ENCODE data around the gene PRDM16.

PRDM16 gene

DNA sequence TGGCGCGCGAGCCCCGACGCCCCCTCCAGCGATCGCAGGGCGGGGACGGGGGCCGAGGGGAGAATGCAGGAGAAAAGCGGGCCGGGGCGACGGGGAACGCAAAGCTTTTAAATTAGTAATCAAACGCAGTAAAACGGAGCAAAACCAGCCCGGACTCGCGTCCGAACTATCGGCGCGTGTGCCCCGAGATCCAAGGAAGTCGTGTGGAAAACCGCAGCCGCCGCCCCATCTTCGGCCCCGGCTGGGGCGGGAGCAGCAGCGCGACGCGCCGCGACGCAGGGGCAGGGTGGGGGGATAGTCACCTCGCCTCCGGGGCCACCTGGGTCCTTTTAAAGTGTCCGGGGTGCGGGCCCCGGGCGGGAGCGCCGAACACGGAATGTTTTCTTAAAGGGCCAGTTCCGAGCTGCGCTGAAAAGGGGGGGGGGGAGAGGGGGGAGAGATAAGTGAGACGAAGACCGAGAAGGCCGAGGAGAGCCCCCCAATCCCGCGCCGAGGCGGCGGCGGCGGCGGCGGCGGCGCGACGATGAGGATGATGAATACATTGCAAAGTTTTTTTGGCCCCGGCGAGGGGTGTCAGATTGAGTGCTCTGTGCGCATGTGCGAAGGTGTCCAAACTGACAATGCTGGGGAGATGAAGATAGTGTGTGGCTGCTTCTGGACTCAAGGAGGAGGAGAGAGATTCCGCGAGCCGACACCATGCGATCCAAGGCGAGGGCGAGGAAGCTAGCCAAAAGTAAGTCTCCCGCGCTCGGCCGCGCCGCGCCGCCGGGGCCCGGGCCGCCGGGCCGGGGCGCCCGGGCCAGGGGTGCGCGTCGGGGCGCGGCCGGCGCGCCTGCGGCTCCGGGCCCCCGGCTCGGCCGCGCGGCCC is at the start of gene PRDM16:
TSS of gene PRDM16 (plus strand) at position 640 of the 868 bp plus-strand sequence. CDS start at position 697, 57 bp downstream.
- DNase-seq (ENCODE audit: low read depth): no peak

DNA sequence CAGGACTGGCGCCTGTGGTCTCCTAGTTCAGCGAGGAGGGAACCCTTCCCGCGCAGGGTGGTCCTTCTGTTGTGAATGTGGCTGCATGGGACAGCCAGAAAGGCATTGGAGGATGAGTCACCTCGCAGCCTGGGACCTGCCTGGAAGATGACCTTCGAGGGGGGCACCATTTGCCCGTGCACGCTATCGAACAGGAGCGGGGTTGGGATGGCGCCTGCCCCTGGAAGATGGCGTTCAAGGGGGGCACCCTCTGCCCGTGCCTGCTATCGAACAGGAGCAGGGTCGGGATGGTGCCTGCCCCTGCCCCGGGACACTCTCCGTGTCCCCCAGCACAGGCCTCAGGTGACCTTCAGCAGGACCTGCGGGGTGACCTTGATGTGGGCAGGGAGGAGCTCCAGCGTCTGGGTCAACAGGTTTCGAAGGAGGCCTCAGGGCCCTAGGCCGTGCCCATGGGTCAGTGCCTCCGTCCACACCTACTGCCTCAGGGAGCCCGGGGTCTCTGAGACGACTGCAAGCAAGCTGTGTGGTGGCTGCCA is 49.4 kb upstream of the PRDM16 start:
- DNase-seq (ENCODE audit: low read depth): no peak

DNA sequence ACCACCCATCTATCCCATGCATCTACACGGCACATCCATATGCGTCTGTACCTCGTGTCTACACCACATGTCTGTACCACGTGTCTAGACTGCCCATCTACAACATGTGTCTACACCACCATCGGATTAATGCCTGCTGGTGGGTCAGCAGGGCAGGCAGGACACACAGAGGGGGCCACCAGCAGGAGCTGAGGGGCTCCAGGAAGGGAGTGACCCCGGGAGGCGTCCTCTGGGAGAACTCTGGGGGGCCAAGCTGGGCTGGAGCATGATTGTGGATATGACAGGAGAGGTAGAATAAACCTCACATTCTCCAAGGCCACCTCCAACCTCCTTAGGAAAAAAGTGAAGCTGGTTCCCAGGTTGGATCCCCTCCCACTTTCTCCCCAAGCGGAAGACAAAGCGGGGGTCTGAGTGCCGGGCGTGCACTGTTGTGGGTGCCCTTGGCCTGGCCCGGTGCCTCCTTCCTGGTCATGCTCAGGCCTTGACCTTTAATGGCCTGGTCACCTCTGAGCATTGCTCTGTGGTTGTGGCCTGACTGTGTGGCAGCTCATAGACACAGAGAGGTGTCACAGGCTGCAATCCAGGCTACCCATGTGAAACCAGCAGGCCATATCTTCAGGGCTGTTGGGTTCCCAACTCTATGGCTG is 48.6 kb upstream of the PRDM16 start:
- no peak for DNase-seq (ENCODE audit: low read depth)

DNA sequence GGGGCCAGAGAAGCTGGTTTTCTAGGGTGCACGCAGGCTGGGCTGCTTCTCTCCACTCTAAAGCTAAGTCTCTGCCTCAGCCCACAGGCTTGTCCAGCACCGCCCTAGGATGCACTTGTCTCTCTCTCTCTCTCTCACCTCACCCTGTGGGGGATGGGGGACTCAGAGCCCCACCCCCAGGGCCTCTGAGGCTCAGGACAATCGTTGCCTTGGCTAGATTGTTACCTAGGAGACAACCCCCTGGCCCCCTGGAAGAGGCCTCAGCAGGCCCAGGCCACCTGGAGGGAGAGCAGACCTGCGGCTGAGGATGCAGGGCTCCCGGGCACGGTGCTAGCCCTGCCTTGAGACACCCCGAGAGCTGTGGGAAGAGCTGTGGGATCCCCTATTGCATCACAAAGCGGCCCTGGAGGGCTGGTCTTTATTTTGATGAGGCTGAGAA is 47.8 kb upstream of the PRDM16 start, which contains the start of gene ACTRT2:
TSS of gene ACTRT2 (plus strand) at position 235 of the 439 bp plus-strand sequence. CDS start 220 bp downstream, outside the sequence.
- DNase-seq (ENCODE audit: low read depth): no peak

DNA sequence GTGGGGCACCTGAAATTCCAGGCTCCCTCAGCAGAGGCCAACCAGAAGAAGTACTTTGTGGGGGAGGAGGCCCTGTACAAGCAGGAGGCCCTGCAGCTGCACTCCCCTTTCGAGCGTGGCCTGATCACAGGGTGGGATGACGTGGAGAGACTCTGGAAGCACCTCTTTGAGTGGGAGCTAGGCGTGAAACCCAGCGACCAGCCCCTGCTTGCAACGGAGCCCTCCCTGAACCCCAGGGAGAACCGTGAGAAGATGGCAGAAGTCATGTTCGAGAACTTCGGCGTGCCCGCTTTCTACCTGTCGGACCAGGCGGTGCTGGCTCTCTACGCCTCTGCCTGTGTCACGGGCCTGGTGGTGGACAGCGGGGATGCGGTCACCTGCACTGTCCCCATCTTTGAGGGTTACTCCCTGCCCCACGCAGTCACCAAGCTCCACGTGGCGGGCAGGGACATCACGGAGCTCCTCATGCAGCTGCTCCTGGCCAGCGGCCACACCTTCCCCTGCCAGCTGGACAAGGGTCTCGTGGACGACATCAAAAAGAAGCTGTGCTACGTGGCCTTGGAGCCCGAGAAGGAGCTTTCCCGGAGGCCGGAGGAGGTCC is 47.1 kb upstream of the PRDM16 start:
- no peak for DNase-seq (ENCODE audit: low read depth)

DNA sequence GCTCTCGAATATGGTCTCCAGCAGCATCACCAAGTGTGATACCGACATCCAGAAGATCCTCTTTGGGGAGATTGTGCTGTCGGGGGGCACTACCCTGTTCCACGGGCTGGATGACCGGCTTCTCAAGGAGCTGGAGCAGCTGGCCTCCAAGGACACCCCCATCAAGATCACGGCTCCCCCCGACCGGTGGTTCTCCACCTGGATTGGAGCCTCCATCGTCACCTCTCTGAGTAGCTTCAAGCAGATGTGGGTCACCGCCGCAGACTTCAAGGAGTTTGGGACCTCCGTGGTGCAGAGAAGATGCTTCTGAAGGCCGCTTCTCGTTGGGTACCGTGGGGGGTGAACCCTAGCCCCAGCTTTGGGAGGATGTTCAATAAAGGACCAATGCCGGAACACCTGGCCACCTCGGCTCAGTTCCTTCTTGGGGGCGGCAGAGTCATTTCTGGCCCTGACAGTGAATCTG is 46.5 kb upstream of the PRDM16 start:
- DNase-seq (ENCODE audit: low read depth): no peak

GRCh38 chr1:3022976-3023375 is 46.0 kb upstream of the PRDM16 start:
- no peak for DNase-seq (ENCODE audit: low read depth)

- DNase-seq (ENCODE audit: low read depth): no peak
Observed at GRCh38 chr1:3024019-3024418, 45.0 kb upstream of the PRDM16 start.

GRCh38 chr1:3024588-3024987 is 44.4 kb upstream of the PRDM16 start:
- DNase-seq (ENCODE audit: low read depth): no peak

DNA sequence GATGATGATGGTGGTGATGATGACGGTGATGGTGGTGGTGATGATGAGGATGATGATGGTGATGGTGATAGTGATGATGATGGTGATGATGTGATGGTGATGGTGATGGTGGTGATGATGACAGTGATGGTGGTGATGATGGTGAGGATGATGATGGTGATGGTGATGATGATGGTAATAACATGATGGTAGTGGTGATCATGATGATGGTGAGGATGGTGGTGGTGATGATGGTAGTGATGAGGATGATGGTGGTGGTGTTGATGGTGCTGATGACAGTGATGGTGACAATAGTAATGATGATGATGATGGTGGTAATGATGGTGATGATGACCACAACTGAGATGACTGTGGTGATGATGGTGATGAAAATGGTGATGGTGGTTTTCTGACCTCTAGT is 42.9 kb upstream of the PRDM16 start:
- DNase-seq (ENCODE audit: low read depth): no peak

GRCh38 chr1:3026581-3027391 is 42.2 kb upstream of the PRDM16 start:
- DNase-seq (ENCODE audit: low read depth): no peak

DNA sequence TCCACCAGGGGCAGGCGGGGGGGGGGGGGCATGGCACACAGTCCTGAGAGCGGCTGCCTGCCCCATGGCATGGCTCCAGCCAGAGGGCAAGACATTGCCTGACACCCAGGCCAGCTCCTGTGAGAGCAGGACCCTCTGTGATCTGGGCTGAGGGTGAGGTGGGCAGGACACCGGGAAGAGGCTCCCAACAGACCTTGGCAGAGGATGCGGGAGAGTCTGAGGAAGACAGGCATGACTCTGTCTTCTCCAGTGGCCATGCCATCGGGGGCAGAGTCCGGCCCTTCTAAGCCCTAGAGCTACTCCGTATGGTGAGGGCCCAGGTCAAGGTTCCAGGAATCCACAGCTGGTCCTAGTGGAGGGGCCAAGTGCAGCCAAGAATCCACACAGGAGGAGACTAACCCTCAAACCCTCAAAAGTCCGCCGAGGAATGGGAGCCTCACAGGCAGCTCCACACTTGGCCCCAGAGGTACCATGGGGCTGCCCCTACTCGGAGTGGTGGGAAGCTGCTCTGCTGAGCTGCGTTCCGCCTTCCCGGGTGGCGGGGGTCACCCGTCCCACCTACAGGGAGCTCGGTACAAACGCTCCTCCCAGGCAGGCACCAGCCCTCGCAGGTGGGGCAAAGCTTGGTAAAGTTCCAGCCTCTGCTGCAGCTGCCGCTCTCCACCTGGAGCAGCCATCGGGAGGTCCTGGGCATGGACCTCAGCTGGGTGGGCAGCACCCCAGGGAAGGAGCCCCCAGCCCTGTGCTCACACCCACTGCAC is 41.2 kb upstream of the PRDM16 start:
- DNase-seq (ENCODE audit: low read depth): no peak

- no peak for DNase-seq (ENCODE audit: low read depth)
Observed at GRCh38 chr1:3028531-3029282, 40.3 kb upstream of the PRDM16 start.

- no peak for DNase-seq (ENCODE audit: low read depth)
Observed at GRCh38 chr1:3029481-3029961, 39.5 kb upstream of the PRDM16 start.

DNA sequence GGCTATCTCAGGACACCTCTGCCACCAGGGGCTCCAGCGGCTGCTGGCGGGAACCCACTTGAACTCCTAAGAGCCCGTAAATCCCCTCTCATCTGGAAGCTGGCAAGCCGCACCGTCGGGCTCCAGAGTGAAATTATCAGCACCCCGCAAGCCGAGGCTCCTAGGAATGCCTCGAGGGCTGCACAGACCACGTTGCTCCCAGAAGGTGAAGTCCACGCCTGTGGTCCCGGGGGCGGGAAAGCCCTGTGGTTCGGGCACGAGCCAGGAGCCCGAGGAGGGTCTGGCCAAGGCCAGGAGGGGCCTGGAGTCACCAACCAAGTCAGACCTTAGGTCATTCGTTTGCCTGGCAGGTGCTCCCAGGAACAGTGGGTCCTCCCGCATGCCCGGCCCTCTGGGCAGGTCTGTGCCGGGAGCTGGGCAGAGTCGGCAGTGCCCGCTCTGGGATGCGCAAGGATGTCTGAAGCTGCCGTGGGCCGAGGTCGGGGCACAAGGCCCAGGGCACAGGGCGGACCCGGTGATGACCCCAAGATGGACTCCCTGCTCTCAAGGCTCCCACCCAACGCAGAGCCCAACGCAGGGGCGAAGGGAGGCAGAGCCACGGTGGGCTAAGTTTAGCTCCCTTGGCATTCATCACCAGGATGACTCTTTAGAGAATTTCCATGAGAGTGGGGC is 38.9 kb upstream of the PRDM16 start:
- DNase-seq (ENCODE audit: low read depth): no peak

- DNase-seq (ENCODE audit: low read depth): no peak
Observed at GRCh38 chr1:3030663-3031381, 38.2 kb upstream of the PRDM16 start.

DNA sequence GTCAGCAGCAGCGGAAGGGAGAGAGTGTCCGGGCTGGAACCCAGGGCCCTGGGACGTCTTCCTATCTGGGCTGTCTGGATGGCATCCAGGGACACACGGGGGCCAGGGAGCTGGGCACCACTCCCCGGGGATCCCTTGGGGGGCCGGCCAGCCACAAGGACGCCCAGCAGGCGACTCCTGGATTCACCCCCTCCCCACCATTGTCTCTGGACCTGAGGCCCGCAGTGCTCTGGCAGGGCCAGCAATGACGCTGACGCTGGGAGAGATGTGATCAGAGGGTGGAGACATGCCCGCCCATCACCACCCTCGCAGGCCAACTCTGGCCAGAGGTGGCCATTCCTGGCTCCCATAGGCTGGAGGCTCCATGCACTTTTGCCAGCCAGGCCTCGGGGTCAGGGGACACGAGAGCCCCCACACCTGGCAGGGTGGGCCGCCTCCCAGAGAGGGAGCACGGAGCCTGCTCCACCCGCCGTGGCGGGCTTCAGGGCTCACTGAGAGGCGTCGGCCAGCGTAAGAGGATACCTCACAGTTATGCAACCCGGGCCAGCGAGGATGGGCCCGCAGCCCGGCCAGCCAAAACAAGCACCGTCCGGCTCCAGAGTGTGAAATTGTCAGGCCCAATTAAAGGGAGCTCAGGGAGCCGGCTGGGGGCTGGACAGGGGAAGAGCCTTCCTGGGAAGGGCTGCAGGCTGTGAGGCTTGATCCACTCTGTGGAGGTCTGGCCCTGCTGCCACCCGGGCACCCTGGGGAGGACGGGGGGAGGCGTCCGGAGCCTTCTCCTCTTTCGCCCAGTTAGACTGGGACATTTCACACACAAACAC is 37.4 kb upstream of the PRDM16 start:
- no peak for DNase-seq (ENCODE audit: low read depth)
